GM12874 (cell line): ENCODE results near the gene TFAP2C.

ENCODE experiments used
- TF ChIP-seq, protein P1 (sequence below): IDR thresholded peaks from 2 replicates; pipeline ENCODE4 v1.5.1; 2011; ENCODE audit warnings: low read depth, mild to moderate bottlenecking, control low read depth, low read length, moderate library complexity; ENCODE audit not compliant: insufficient read depth

TFAP2C gene

DNA sequence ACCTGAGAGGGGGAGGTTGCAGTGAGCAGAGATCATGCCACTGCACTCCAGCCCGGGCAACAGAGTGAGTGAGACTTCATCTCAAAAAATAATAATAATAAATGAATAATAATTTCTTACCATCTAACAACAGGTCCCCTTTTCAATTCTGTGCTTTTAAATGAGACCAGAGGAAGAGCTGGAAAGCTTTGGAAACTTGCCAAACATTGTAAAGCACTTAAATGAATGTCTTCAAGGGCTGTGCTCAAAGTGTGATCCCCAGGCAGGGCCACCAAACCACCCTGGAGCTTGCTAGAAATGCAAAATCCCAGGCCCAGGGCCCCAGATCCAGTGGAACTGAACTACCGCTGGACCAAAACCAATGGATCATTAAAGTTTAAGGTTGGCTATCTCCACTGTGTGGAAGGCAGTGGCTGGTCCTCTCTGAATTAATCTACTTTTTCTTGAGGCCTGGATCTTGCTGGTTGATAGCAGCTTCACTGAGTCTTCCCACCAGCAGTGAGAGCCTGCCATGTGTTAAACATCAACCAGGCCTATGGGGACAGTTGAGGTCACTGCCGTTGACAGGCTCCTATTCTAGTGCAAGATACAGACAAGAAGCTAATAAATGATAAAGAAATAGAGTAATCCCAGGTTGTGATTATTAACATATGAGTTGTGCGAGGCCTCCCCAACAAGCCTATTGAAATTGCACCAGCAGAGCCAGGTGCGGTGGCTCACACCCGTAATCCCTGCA lies 23.7 kb upstream of the TFAP2C start:
- TF ChIP-seq, protein P1, sequence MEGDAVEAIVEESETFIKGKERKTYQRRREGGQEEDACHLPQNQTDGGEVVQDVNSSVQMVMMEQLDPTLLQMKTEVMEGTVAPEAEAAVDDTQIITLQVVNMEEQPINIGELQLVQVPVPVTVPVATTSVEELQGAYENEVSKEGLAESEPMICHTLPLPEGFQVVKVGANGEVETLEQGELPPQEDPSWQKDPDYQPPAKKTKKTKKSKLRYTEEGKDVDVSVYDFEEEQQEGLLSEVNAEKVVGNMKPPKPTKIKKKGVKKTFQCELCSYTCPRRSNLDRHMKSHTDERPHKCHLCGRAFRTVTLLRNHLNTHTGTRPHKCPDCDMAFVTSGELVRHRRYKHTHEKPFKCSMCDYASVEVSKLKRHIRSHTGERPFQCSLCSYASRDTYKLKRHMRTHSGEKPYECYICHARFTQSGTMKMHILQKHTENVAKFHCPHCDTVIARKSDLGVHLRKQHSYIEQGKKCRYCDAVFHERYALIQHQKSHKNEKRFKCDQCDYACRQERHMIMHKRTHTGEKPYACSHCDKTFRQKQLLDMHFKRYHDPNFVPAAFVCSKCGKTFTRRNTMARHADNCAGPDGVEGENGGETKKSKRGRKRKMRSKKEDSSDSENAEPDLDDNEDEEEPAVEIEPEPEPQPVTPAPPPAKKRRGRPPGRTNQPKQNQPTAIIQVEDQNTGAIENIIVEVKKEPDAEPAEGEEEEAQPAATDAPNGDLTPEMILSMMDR, result no peak

DNA sequence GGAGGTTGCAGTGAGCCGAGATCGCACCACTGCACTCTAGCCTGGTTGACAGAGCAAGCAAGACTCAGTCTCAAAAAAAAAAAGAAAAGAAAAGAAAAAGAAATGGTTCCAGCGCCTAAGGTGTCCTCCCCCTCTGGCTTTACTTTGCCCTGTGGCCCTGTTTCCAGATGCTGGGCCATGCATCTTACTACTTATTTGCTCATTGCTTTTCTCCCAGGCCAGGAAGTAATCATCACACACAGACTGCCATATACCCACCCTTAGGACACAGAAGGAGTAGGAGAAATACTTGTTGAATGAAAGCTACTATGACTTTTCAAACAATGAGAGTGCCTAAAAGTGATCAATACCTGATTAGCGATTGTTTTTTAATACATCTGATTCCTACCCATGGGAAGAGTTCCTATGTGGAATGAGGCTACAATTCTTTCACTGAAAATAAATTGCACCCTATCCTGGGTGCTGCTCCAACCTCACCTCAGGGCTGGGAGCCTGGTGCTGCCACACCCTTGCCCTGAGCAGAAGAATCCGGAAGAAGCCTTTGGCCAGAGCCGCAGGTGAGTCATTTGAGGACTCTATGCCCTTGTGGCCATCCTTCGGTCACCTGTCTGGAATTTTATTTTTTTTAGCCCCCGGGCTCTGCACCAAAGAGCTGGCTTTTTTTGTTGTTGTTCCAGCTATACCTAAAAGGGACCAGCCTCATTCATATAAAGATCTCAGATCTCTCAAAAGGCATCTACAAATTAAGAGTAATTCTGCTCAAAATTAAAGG lies 22.7 kb upstream of the TFAP2C start:
- TF ChIP-seq, protein P1, result no peak

DNA sequence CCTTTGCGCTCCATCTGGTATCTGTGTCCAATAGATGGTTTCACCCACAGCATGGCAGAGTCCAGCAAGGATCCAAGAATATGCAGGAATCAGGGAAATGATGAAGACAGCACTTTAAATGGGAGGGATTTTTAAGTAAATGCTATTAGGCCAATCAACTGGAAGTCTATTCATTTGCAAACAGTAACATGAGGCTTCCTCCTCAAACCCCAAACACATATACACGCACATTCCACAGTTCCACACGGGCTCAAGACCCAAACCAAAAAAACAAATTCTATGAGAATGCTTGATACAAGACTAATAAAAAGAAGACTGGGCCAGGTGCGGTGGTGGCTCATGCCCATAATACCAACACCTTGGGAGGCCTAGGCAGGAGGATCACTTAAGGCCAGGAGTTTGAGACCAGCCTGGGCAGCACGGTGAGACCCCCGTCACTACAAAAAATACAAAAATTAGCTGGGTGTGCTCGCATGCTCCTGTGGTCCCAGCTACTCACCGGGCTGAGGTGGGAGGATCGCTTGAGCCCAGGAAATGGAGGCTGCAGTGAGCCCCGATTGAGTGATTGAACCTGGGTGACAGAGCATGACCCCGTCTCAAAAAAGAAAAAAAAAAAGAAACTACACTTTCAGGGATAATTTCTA lies 21.9 kb upstream of the TFAP2C start:
- TF ChIP-seq, protein P1, result no peak

DNA sequence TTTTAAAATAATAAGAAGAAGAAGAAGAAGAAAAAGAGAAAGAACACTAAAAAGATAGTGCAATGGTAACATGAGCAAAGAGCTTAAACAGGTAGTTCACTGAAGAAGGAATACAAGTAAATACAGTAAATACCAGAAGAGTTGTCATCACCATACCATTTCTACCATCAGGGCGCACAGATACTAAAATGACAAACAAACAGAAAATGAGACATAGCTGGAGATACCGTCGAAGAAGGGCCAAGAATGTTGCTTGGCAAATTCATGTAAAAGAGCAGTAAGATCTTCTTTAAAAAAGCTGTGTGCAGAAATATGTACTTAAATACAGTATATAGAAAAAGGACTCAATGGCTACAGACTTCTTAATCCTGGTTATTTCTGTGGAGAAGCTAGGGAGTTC lies 20.7 kb upstream of the TFAP2C start:
- TF ChIP-seq, protein P1, result no peak

DNA sequence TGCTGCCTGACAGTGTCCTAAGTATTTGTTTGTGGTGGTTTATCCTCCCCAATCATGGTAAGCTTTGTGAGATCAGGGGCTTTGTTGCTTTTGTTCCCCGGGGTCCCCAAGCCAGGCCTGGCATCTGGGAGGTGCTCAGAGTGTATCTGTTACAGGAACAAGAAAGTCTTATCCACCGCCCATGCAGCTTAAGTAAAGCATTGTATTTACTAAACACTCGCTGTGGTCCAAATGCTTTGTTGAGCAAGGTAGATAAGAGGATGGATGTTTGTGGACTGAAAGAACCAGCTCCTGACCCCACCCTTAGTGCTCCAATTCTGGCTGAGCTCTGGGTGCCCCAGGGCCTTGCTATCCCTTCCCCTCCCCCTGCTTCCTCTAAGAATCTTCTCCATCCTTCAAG lies 19.8 kb upstream of the TFAP2C start:
- TF ChIP-seq, protein P1, result no peak

DNA sequence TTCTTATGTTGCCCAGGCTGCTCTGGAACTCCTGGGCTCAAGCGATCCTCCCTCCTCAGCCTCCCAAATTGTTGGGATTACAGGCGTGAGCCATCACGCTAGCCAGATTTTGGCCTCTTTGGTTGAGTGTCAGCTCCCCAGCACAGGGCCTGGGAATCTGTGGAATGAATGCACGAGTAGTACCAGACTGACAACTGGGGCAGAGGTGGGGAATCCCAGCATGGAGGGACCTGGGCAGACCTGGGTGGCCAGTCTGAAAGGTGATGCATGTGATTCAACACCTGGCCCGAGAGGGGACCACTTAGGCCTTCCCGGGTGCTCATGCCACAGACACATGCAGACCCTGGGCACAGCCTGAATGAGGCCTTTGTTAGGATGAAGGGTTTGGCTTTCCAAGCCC lies 19.0 kb upstream of the TFAP2C start:
- TF ChIP-seq, protein P1, result no peak

DNA sequence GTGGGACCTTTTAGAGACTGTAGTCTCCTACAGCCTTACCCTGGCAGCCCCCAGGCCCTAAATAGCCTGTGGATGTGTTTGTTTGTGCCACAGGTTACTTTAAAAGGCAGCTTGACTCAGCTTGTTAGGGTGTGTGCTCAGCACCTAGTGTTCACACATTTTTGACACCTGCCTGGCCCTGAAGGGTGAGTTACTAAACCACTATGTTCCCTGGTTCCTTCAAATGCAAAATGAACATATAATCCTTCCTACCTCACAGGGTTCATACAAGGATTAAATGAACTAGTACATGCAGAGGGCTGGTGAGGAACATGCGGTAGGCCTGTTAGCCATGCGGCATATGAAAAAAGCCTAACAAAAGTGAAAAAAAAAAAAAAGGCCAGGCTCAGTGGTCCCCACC lies 14.9 kb upstream of the TFAP2C start:
- TF ChIP-seq, protein P1, result no peak
